ENCODE results near the gene DHPS. TPM values are rescaled to one million over a fixed set of nuclear protein-coding genes. Genes with fewer than 3 reads are reported as not detected.
A peak's percentile ranks its signal among the peaks of the same experiment; 100 is the strongest.

The DHPS gene
- total RNA-seq, 1 experiment from 2014 or later, result 150 TPM

- Histone ChIP-seq H3K27ac (ENCODE audit: low read length) (no peak overlapping the region), H3K9ac (ENCODE audit: low read length) (no peak overlapping the region), H3K4me2 (ENCODE audit: low read length) (no peak overlapping the region), H3F3A (ENCODE audit: low read length, unreplicated experiment) (no peaks in the 10 kb centered on the region), H3K27me3 (ENCODE audit: low read length) (no peaks in the 10 kb centered on the region), H3K9me2 (replicated peaks; ENCODE audit: low read length) (no peaks in the 10 kb centered on the region), H4K20me1 (ENCODE audit: low read length) (peaks cover 6% of the 10 kb centered on the region; the same call in 1 of the 2 replicates), H3K36me3 (ENCODE audit: low read depth, low read length) (peaks cover 46% of the 10 kb centered on the region), H3K79me2 (ENCODE audit: low read length) (peaks cover 25% of the 10 kb centered on the region), H3K4me3 (ENCODE audit: low read length) (no peak overlapping the region), H3K9me3 (ENCODE audit: low read length) (no peaks in the 10 kb centered on the region), H3K4me1 (ENCODE audit: insufficient read depth, low read length) (no peaks in the 10 kb centered on the region), H2AFZ (ENCODE audit: low read length) (no peak overlapping the region)
- DNase-seq (no peak), ATAC-seq (no peak)
- intact Hi-C loops (cut with micrococcal nuclease), result no loop called here
- no peak for TF ChIP-seq EZH2phosphoT487 (IDR thresholded peaks at IDR 0.05; ENCODE audit: borderline replicate concordance, low read length)
- TF ChIP-seq, protein P1, sequence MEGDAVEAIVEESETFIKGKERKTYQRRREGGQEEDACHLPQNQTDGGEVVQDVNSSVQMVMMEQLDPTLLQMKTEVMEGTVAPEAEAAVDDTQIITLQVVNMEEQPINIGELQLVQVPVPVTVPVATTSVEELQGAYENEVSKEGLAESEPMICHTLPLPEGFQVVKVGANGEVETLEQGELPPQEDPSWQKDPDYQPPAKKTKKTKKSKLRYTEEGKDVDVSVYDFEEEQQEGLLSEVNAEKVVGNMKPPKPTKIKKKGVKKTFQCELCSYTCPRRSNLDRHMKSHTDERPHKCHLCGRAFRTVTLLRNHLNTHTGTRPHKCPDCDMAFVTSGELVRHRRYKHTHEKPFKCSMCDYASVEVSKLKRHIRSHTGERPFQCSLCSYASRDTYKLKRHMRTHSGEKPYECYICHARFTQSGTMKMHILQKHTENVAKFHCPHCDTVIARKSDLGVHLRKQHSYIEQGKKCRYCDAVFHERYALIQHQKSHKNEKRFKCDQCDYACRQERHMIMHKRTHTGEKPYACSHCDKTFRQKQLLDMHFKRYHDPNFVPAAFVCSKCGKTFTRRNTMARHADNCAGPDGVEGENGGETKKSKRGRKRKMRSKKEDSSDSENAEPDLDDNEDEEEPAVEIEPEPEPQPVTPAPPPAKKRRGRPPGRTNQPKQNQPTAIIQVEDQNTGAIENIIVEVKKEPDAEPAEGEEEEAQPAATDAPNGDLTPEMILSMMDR (conservative IDR thresholded peaks at IDR 0.05; ENCODE audit: low read depth, low read length), result no peak
- no peak for TF ChIP-seq EZH2 (IDR thresholded peaks at IDR 0.05; ENCODE audit: low read length, unreplicated experiment)
- POLR2A ChIA-PET (ENCODE audit: unreplicated experiment), result no interaction called here
- BruUV-seq (replicated peaks), result no TSS peak
- CTCF ChIA-PET, result interaction anchor here (1.0 kb wide), 1 partner anchor 46 kb away, joined by 4 read pairs; no protein-coding TSS in a partner anchor
These were observed 4.8 kb downstream of the DHPS start for GRCh38 chr19:12676928-12677327.

GRCh38 chr19:12676384-12676792 is 5.3 kb downstream of the DHPS start:
- no peak overlapping the region for H3K9ac ChIP-seq (ENCODE audit: low read length)
- no peak for TF ChIP-seq EZH2phosphoT487 (IDR thresholded peaks at IDR 0.05; ENCODE audit: borderline replicate concordance, low read length)
- TF ChIP-seq, protein P1 (conservative IDR thresholded peaks at IDR 0.05; ENCODE audit: low read depth, low read length), result peak; percentile 96
- no peak overlapping the region for H3K27ac ChIP-seq (ENCODE audit: low read length)
- H3K4me1 ChIP-seq (ENCODE audit: insufficient read depth, low read length), result no peaks in the 10 kb centered on the region
- no peaks in the 10 kb centered on the region for H3K27me3 ChIP-seq (ENCODE audit: low read length)
- no peak overlapping the region for H3K4me3 ChIP-seq (ENCODE audit: low read length)
- peaks cover 48% of the 10 kb centered on the region for H3K36me3 ChIP-seq (ENCODE audit: low read depth, low read length)
- peaks cover 25% of the 10 kb centered on the region for H3K79me2 ChIP-seq (ENCODE audit: low read length)
- no peaks in the 10 kb centered on the region for H3F3A ChIP-seq (ENCODE audit: low read length, unreplicated experiment)
- intact Hi-C loops (cut with micrococcal nuclease), result no loop called here
- peak; percentile 92 for DNase-seq
- peaks cover 6% of the 10 kb centered on the region; the same call in 1 of the 2 replicates for H4K20me1 ChIP-seq (ENCODE audit: low read length)
- H3K4me2 ChIP-seq (ENCODE audit: low read length), result no peak overlapping the region
- H3K9me2 ChIP-seq (replicated peaks; ENCODE audit: low read length), result no peaks in the 10 kb centered on the region
- POLR2A ChIA-PET (ENCODE audit: unreplicated experiment), result no interaction called here
- no TSS peak for BruUV-seq (replicated peaks)
- H3K9me3 ChIP-seq (ENCODE audit: low read length), result no peaks in the 10 kb centered on the region
- ATAC-seq, result peak; percentile 53
- CTCF ChIA-PET, result interaction anchor here (1.0 kb wide), 1 partner anchor 46 kb away, joined by 4 read pairs; no protein-coding TSS in a partner anchor
- no peak overlapping the region for H2AFZ ChIP-seq (ENCODE audit: low read length)

DNA sequence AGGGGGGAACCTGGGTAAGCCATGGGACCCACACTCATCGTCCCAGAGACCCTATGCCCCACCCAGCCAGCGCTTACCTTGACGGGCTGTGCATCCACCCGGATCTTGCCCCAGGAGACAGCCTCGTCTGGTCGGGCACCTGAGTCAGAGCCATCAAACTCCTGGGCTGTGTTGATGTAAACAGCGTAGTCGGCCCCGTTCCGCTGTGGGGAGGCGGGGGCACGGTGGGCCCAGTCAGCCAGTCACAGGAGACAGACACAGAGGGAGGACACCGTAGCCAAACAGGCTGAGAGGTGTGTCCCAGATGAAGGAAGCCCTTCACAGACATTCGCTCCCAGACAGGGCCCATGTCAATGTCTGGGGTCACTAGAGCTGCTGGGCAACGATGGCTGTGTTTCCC is 5.7 kb downstream of the DHPS start:
- H4K20me1 ChIP-seq (ENCODE audit: low read length), result peaks cover 6% of the 10 kb centered on the region; the same call in 1 of the 2 replicates
- H2AFZ ChIP-seq (ENCODE audit: low read length), result no peak overlapping the region
- H3K4me1 ChIP-seq (ENCODE audit: insufficient read depth, low read length), result no peaks in the 10 kb centered on the region
- ChIA-PET POLR2A (ENCODE audit: unreplicated experiment) (no interaction called here), CTCF (no interaction called here)
- H3K4me2 ChIP-seq (ENCODE audit: low read length), result no peak overlapping the region
- no peak for TF ChIP-seq EZH2 (IDR thresholded peaks at IDR 0.05; ENCODE audit: low read length, unreplicated experiment)
- TF ChIP-seq, protein P1 (conservative IDR thresholded peaks at IDR 0.05; ENCODE audit: low read depth, low read length), result no peak
- no peak for TF ChIP-seq EZH2phosphoT487 (IDR thresholded peaks at IDR 0.05; ENCODE audit: borderline replicate concordance, low read length)
- no TSS peak for BruUV-seq (replicated peaks)
- no peaks in the 10 kb centered on the region for H3K27me3 ChIP-seq (ENCODE audit: low read length)
- peaks cover 26% of the 10 kb centered on the region for H3K79me2 ChIP-seq (ENCODE audit: low read length)
- H3K9me3 ChIP-seq (ENCODE audit: low read length), result no peaks in the 10 kb centered on the region
- no peaks in the 10 kb centered on the region for H3F3A ChIP-seq (ENCODE audit: low read length, unreplicated experiment)
- intact Hi-C loops (cut with micrococcal nuclease), result no loop called here
- no peak overlapping the region for H3K9ac ChIP-seq (ENCODE audit: low read length)
- ATAC-seq, result no peak
- no peak overlapping the region for H3K27ac ChIP-seq (ENCODE audit: low read length)
- H3K4me3 ChIP-seq (ENCODE audit: low read length), result no peak overlapping the region
- DNase-seq, result no peak
- H3K36me3 ChIP-seq (ENCODE audit: low read depth, low read length), result peaks cover 48% of the 10 kb centered on the region
- H3K9me2 ChIP-seq (replicated peaks; ENCODE audit: low read length), result no peaks in the 10 kb centered on the region
